MM.1S (cell line): ENCODE measurements around the gene PDE3B.
"Not testable (repeated sequence)": the region's sequence is repeated elsewhere in the genome, so short reads cannot be mapped to it uniquely, and the experiment has no call there.

ENCODE experiments used
- CTCF ChIP-seq: fragments of 300-600 bp; sonication (generic); IDR thresholded peaks from 2 replicates; pipeline ENCODE4 v1.5.1; 2016; ENCODE audit warnings: antibody characterized with exemption, low read length, mixed read lengths
- EZH2 ChIP-seq: fragments of 300-600 bp; sonication (generic); optimal IDR thresholded peaks from 2 replicates; pipeline ENCODE3; 2017; ENCODE audit warnings: low read depth, mild to moderate bottlenecking, antibody characterized with exemption, low read length, mixed read lengths

- TF ChIP-seq EZH2, CTCF: not testable (repeated sequence)
Observed at GRCh38 chr11:14667329-14667728, 23.7 kb downstream of the PDE3B start.
